Endothelial cell of umbilical vein (primary cell): Measurements from ENCODE around the gene EXD3. TPM values are rescaled to one million over a fixed set of nuclear protein-coding genes. Genes with fewer than 3 reads are reported as not detected.

ENCODE experiments used
- BruUV-seq: library from RNA; stranded (reverse); fragments of 400-500 nt; replicated peaks from 2 replicates; lab custom pipeline; 2021; lab: Mats Ljungman, UMichigan
- CTCF ChIA-PET: fragments of 300-600, 350-600 bp; sonication (Branson Sonifier 250); formaldehyde crosslinking; loops from one replicate; lab custom pipeline; 2021; ENCODE audit warnings: antibody characterized with exemption, inconsistent platforms; lab: Charles Lee
- POLR2A ChIA-PET: fragments of 300-600, 350-600 bp; sonication (Branson Sonifier 250); formaldehyde crosslinking; loops from one replicate; lab custom pipeline; 2021; ENCODE audit warnings: antibody characterized with exemption, inconsistent platforms; lab: Charles Lee
- DNase-seq: peaks from one replicate; pipeline ENCODE4 v3.0.0-alpha.2; 2011; ENCODE audit warnings: low read depth, low spot score
- FAIRE-seq: peaks from 2 replicates; lab custom pipeline; 2011; peaks lifted over from hg19 to GRCh38; lab: Jason Lieb, UNC
- H2AFZ ChIP-seq: 2 replicates; pipeline ENCODE4 v1.6.0; 2012; ENCODE audit warnings: low read depth, low read length, control low read depth, inconsistent platforms
- H3K27ac ChIP-seq: 2 replicates; pipeline ENCODE4 v1.5.1; 2011; ENCODE audit warnings: low read depth, mild to moderate bottlenecking, control low read depth, low read length, moderate library complexity; ENCODE audit not compliant: insufficient read depth
- H3K27me3 ChIP-seq, 2 experiments: 2 replicates each; pipeline versions ENCODE4 v1.6.0 to v1.6.1; 2011; ENCODE audit warnings: low read length in 2 of 2, mixed read lengths in 1 of 2; ENCODE audit not compliant: control insufficient read depth in 2 of 2, insufficient read depth in 2 of 2
- H3K36me3 ChIP-seq, 2 experiments: 2 replicates in 1 of 2; 3 replicates in 1 of 2; pipeline ENCODE4 v1.5.1; 2011; ENCODE audit warnings: low read length in 2 of 2, mild to moderate bottlenecking in 1 of 2, moderate library complexity in 1 of 2; ENCODE audit not compliant: control insufficient read depth in 2 of 2, insufficient read depth in 2 of 2; ENCODE audit errors: extremely low read depth in 1 of 2
- H3K4me1 ChIP-seq: 3 replicates; pipeline ENCODE4 v1.5.1; 2011; ENCODE audit warnings: mild to moderate bottlenecking, low read length; ENCODE audit not compliant: control insufficient read depth, insufficient read depth; ENCODE audit errors: extremely low read depth
- H3K4me2 ChIP-seq: 2 replicates; pipeline ENCODE4 v1.6.1; 2011; ENCODE audit warnings: low read length, control low read depth, mixed read lengths; ENCODE audit not compliant: insufficient read depth
- H3K4me3 ChIP-seq, 3 experiments: fragments of 200-600 bp in 1 of 3; sonication (generic), shearing (Covaris generic) in 1 of 3; replicated peaks in 1 of 3; 2 replicates each; pipeline ENCODE4 v1.5.1; 2011 to 2016; ENCODE audit warnings: control low read depth in 3 of 3, low read length in 3 of 3, mild to moderate bottlenecking in 2 of 3, inconsistent platforms in 1 of 3, low read depth in 1 of 3, moderate library complexity in 1 of 3; ENCODE audit not compliant: insufficient read depth in 1 of 3
- H3K79me2 ChIP-seq: 2 replicates; pipeline ENCODE4 v1.6.0; 2012; ENCODE audit warnings: low read length, inconsistent platforms; ENCODE audit not compliant: control insufficient read depth, insufficient read depth
- H3K9ac ChIP-seq: replicated peaks from 2 replicates; pipeline ENCODE3; 2011; ENCODE audit warnings: low read length, control low read depth; ENCODE audit not compliant: insufficient read depth; ENCODE audit errors: extremely low read depth
- H3K9me1 ChIP-seq: replicated peaks from 3 replicates; pipeline ENCODE4 v1.6.0; 2011; ENCODE audit warnings: mild to moderate bottlenecking, low read length; ENCODE audit not compliant: control insufficient read depth, insufficient read depth; ENCODE audit errors: extremely low read depth
- H3K9me3 ChIP-seq: replicated peaks from 2 replicates; pipeline ENCODE4 v1.5.1; 2012; ENCODE audit warnings: low read length, inconsistent platforms; ENCODE audit not compliant: control insufficient read depth, insufficient read depth
- H4K20me1 ChIP-seq: replicated peaks from 2 replicates; pipeline ENCODE3; 2011; ENCODE audit warnings: mild to moderate bottlenecking, low read length; ENCODE audit not compliant: control insufficient read depth, insufficient read depth; ENCODE audit errors: extremely low read depth
- CTCF ChIP-seq, 2 donors: IDR thresholded peaks; 1 replicate in 1 of 2; 2 replicates in 1 of 2; pipeline ENCODE4 v1.5.1; 2011; ENCODE audit warnings: low read length in 2 of 2, mild to moderate bottlenecking in 2 of 2, moderate library complexity in 2 of 2, control low read depth in 1 of 2, inconsistent platforms in 1 of 2, low read depth in 1 of 2; ENCODE audit not compliant: insufficient read depth in 1 of 2; ENCODE audit errors: extremely low read depth in 1 of 2
- EZH2 ChIP-seq: IDR thresholded peaks from 2 replicates; pipeline ENCODE4 v1.6.1; 2012; ENCODE audit warnings: borderline replicate concordance, low read depth, mild to moderate bottlenecking, moderate library complexity, low read length, inconsistent platforms; ENCODE audit not compliant: severe bottlenecking
- FOS ChIP-seq: IDR thresholded peaks from 2 replicates; pipeline ENCODE4 v1.6.1; 2011; ENCODE audit warnings: mild to moderate bottlenecking, low read length, moderate library complexity, borderline replicate concordance; ENCODE audit not compliant: insufficient read depth
- GATA2 ChIP-seq: IDR thresholded peaks from 2 replicates; pipeline ENCODE4 v1.7.0; 2011; ENCODE audit warnings: low read depth, mild to moderate bottlenecking, moderate library complexity, mixed read lengths, low read length; ENCODE audit not compliant: insufficient read length, insufficient read depth
- JUN ChIP-seq: IDR thresholded peaks from 2 replicates; pipeline ENCODE4 v1.6.1; 2011; ENCODE audit warnings: borderline replicate concordance, low read depth; ENCODE audit not compliant: insufficient read length, insufficient read depth
- MAX ChIP-seq: IDR thresholded peaks from 2 replicates; pipeline ENCODE4 v1.6.1; 2011; ENCODE audit not compliant: insufficient read depth, insufficient read length
- MYC ChIP-seq: IDR thresholded peaks from one replicate; pipeline ENCODE4 v1.6.1; 2011; ENCODE audit warnings: mild to moderate bottlenecking, low read depth, low read length
- POLR2A ChIP-seq: IDR thresholded peaks from 2 replicates; pipeline ENCODE4 v1.6.1; 2012; ENCODE audit warnings: low read depth, mild to moderate bottlenecking, control low read depth, low read length
- POLR2AphosphoS5 ChIP-seq: IDR thresholded peaks from 2 replicates; pipeline ENCODE4 v1.6.1; 2012; ENCODE audit warnings: low read depth, mild to moderate bottlenecking, control low read depth, low read length, moderate library complexity; ENCODE audit not compliant: insufficient read depth
- dilution Hi-C: fragments of 300-500 bp; cut with MboI; formaldehyde crosslinking; loops from one replicate; pipeline ENCODE4 v1.15.0; 2019; ENCODE audit warnings: low sequenced_read_pairs; ENCODE audit not compliant: extremely low pct_ligation_motif_present
- intact Hi-C: fragments of 100-400 bp; cut with micrococcal nuclease; formaldehyde crosslinking; loops from one replicate; pipeline ENCODE4 v1.10.0; 2022
- polyA plus RNA-seq, 4 experiments: library from polyadenylated mRNA; depleted of rRNA in 3 of 4; stranded (reverse) in 3 of 4; unstranded in 1 of 4; fragments of >200 nt; gene quantifications; 2 replicates each; pipeline versions ENCODE4 v1.2.1 to v1.2.3, GENCODE V29; 2011 to 2012; ENCODE audit warnings: missing spikeins in 1 of 4
- total RNA-seq: library from RNA; stranded (reverse); gene quantifications from 2 replicates; pipeline ENCODE4 v1.2.3, GENCODE V29; 2021

EXD3 gene
- total and polyA plus RNA-seq, 2 donors (not counting 3 experiments of a cell fraction or from before 2014, with no cell fraction given) = 17.7 to 30.3 TPM

- H3K9me1 ChIP-seq = no peaks in the 10 kb centered on the region
- dilution Hi-C loops = no loop called here
- no peak overlapping the region for H3K27ac ChIP-seq
- peak overlapping the region; percentile 44 for H2AFZ ChIP-seq
- no peaks in the 10 kb centered on the region for H4K20me1 ChIP-seq
- BruUV-seq = no TSS peak
- peaks cover 24% of the 10 kb centered on the region for H3K4me1 ChIP-seq
- TF ChIP-seq GATA2 (no peak), MYC (no peak), MAX (no peak), CTCF (IDR thresholded peaks at IDR 0.05; ENCODE audit: extremely low read depth in 1 of 2, insufficient read depth in 1 of 2, low read depth in 1 of 2, low read length in 2 of 2) (peak; percentile 83 to 87), JUN (no peak), FOS (no peak), EZH2 (no peak), POLR2AphosphoS5 (peak; percentile 94), POLR2A (no peak)
- no peaks in the 10 kb centered on the region for H3K36me3 ChIP-seq
- CTCF ChIA-PET = interaction anchor here (1.1 to 4.6 kb wide), 3 partner anchors 16 to 120 kb away, joined by 3 to 36 read pairs (median 6); partner anchors contain the start of genes EXD3, NOXA1 and NRARP
- POLR2A ChIA-PET = no interaction called here
- no peaks in the 10 kb centered on the region for H3K27me3 ChIP-seq
- H3K9me3 ChIP-seq = no peaks in the 10 kb centered on the region
- peak overlapping the region; percentile 20 for H3K9ac ChIP-seq
- peak; percentile 73 for FAIRE-seq
- H3K4me3 ChIP-seq = peak overlapping the region in 1 of 3 experiments; percentile 17
- H3K4me2 ChIP-seq = peak overlapping the region; percentile 8
- intact Hi-C loops = loop anchor here (1.0 to 2.0 kb wide), 4 partner anchors 38 to 111 kb away; partner anchors contain the start of gene NRARP
- no peaks in the 10 kb centered on the region for H3K79me2 ChIP-seq
- DNase-seq = peak; percentile 85
Observed at GRCh38 chr9:137406876-137407589, 15.9 kb downstream of the EXD3 start.
